GM19324 (cell line): ENCODE data around the gene ZNF438.
"Not testable (repeated sequence)": the region's sequence is repeated elsewhere in the genome, so short reads cannot be mapped to it uniquely, and the experiment has no call there.

Experiments
- ATAC-seq: cut with Tn5 transposase; IDR thresholded peaks from one replicate; pipeline ENCODE4 v1.9.1; 2021; ENCODE audit warnings: mild to moderate bottlenecking, moderate library complexity; ENCODE audit not compliant: unreplicated experiment, low FRiP score

Gene ZNF438

GRCh38 chr10:30963992-30964930, 67.4 kb downstream of the ZNF438 start:
- ATAC-seq, result no peak

GRCh38 chr10:30962522-30962921, 69.1 kb downstream of the ZNF438 start:
- no peak for ATAC-seq

- no peak for ATAC-seq
These were observed 71.8 kb downstream of the ZNF438 start for GRCh38 chr10:30959836-30960210.

GRCh38 chr10:30949218-30949617, 82.4 kb downstream of the ZNF438 start:
- ATAC-seq, result not testable (repeated sequence)

GRCh38 chr10:30944005-30944404, 87.7 kb downstream of the ZNF438 start:
- ATAC-seq, result no peak

GRCh38 chr10:30943451-30943850, 88.2 kb downstream of the ZNF438 start:
- ATAC-seq, result no peak

GRCh38 chr10:30940256-30940655, 91.4 kb downstream of the ZNF438 start:
- ATAC-seq, result no peak

- ATAC-seq, result no peak
These were observed 91.9 kb downstream of the ZNF438 start for GRCh38 chr10:30939643-30940251.

GRCh38 chr10:30935078-30935477, 96.6 kb downstream of the ZNF438 start:
- ATAC-seq, result no peak

GRCh38 chr10:30931094-30931493, 100.6 kb downstream of the ZNF438 start:
- ATAC-seq, result no peak

GRCh38 chr10:30929901-30930520, 101.7 kb downstream of the ZNF438 start:
- no peak for ATAC-seq

- not testable (repeated sequence) for ATAC-seq
These were observed 102.3 kb downstream of the ZNF438 start for GRCh38 chr10:30929311-30929729.

GRCh38 chr10:30928742-30929141, 102.9 kb downstream of the ZNF438 start:
- no peak for ATAC-seq

GRCh38 chr10:30918651-30919050, 113.0 kb downstream of the ZNF438 start:
- no peak for ATAC-seq

- ATAC-seq, result no peak
These were observed 113.9 kb downstream of the ZNF438 start for GRCh38 chr10:30917789-30918188.

GRCh38 chr10:30917067-30917466, 114.6 kb downstream of the ZNF438 start:
- no peak for ATAC-seq

GRCh38 chr10:30915146-30915545, 116.5 kb downstream of the ZNF438 start:
- no peak for ATAC-seq

GRCh38 chr10:30911303-30911863, 120.3 kb downstream of the ZNF438 start:
- no peak for ATAC-seq

GRCh38 chr10:30903397-30904138, 128.1 kb downstream of the ZNF438 start:
- ATAC-seq, result no peak

- ATAC-seq, result no peak
These were observed 128.9 kb downstream of the ZNF438 start for GRCh38 chr10:30902621-30903396.
